GM18499 (cell line): Measurements from ENCODE around the gene ANKRD30BL.
"Not testable (repeated sequence)": the region's sequence is repeated elsewhere in the genome, so short reads cannot be mapped to it uniquely, and the experiment has no call there.

Experiments used
- ATAC-seq: cut with Tn5 transposase; IDR thresholded peaks from one replicate; pipeline ENCODE4 v1.9.1; 2021; ENCODE audit warnings: moderate number of reproducible peaks; ENCODE audit not compliant: insufficient read depth, unreplicated experiment

ANKRD30BL gene

GRCh38 chr2:132161161-132162124 lies at the start of gene ANKRD30BL:
ANKRD30BL (minus strand) TSS chr2:132161952; CDS start chr2:132161705, 247 bp downstream.
- ATAC-seq, result not testable (repeated sequence)

DNA sequence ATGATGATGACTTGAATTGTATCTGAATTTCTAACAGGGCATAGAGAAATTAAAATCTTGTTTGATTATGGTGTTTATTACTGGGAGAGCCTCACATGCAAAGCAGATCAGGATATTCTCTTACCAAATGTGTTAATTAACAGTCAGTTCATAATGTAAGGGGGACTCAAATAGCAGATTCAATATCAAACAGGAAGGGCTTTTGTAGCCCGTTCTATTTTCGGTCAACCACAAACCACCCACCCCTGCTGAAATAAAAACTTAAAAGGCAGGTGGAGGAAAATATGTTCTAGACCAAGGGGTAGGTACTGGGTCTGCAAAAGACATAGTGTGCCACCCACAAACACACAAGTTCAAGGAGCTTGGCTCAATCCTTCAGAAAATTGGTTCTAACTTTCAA lies 41.1 kb upstream of the ANKRD30BL start:
- not testable (repeated sequence) for ATAC-seq

DNA sequence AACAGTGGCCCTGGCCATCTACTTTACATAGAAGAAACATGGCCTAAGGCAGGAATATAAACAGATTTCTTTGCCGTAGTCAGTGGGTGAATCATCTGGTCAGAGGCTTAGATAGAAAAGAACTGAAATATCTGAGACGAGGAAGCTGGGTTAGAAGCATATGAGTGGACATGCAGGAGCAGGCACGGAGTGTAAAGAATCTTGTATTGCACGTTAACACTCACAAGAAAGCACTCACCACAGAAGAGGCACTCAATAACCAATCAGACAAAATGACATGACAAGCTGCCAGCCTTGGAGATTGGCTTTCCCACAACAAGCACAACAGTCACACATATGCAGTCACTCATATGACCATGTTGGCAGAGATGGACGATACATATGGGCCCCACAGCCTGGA lies 31.1 kb upstream of the ANKRD30BL start:
- not testable (repeated sequence) for ATAC-seq

- not testable (repeated sequence) for ATAC-seq
These were observed 5.3 kb upstream of the ANKRD30BL start for GRCh38 chr2:132167100-132167499.

DNA sequence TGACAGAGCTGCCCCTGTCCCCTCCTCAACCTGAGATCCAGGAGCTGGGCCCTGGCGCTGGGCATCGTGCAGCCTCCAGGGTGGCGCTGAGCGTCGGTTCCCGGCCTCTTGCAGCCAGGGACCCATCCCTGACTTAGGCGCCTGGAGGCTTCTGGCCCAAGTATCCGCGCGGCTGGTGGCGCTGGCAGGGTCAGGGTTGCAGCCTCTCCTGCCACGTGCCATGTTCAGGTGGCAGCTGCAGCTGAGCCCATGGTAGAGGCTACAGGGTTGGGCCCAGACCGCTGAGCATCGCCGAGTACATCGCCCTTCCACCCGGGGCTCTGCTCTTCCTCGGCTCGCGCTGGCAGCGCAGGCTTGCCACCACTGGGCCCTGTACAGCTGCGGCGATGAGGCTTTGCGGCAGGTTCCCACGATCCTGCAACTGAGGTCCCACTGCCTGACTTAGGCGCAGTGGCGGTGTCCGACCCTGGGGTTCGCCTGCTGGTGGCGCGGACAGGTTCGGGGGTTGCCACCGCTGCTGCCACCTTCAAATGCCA lies 441 bp upstream of the ANKRD30BL start:
- ATAC-seq, result not testable (repeated sequence)

GRCh38 chr2:132146774-132147173 lies 15.0 kb downstream of the ANKRD30BL start:
- ATAC-seq, result not testable (repeated sequence)
